ENCODE measurements around the gene TSPAN18.

TSPAN18 gene

DNA sequence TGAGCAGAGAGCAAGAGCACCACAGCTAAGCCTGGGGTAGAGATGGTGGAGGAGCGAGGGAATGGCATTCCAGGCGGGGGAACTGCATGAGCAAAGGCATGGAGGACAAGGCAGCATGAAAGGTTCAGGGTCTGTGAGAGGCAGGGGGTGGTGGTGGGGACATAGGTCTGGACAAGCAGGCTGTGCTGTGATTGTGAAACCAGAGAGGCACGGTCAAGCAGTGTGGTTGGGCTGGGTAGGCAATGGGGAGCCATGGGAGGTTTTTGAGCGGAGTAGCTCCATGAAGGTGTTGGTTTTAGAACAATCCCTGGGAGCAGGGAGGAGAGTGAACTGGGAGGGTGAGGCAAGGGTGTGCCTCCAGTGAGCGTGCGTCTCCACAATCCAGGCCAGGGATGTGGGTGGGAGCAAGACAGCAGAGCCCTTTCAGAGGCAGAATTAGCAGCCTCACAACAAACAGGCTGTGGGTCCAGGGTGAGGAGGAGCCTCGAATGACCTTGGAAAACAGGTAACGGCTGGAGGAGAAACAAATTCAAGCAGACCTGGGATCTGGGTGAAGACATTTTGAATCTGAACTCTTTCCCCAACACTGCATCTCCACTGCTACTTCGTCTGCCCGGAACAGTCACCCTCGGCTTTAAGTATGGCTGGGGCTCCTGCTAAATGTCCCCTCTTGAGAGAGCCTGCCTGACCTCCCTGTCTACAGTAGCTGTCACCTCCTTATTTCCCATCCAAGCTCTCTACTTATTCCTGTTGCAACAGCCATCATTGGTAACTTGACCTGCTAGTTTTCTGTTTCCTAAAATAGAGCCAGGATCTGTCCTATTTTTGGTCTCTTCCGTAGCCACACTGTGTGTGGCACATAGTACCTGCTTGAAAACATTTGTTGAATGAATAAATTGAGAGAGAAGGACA, 27.0 kb upstream of the TSPAN18 start:
- in situ Hi-C loops (cut with MboI; ENCODE audit: low sequenced_read_pairs, unreplicated experiment): no loop called here
- no peak for DNase-seq (ENCODE audit: low spot score)
- TF ChIP-seq, protein P1, sequence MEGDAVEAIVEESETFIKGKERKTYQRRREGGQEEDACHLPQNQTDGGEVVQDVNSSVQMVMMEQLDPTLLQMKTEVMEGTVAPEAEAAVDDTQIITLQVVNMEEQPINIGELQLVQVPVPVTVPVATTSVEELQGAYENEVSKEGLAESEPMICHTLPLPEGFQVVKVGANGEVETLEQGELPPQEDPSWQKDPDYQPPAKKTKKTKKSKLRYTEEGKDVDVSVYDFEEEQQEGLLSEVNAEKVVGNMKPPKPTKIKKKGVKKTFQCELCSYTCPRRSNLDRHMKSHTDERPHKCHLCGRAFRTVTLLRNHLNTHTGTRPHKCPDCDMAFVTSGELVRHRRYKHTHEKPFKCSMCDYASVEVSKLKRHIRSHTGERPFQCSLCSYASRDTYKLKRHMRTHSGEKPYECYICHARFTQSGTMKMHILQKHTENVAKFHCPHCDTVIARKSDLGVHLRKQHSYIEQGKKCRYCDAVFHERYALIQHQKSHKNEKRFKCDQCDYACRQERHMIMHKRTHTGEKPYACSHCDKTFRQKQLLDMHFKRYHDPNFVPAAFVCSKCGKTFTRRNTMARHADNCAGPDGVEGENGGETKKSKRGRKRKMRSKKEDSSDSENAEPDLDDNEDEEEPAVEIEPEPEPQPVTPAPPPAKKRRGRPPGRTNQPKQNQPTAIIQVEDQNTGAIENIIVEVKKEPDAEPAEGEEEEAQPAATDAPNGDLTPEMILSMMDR (IDR thresholded peaks at IDR 0.05; ENCODE audit: borderline replicate concordance, control extremely low read depth, extremely low read depth, insufficient read depth, missing control alignments): no peak

DNA sequence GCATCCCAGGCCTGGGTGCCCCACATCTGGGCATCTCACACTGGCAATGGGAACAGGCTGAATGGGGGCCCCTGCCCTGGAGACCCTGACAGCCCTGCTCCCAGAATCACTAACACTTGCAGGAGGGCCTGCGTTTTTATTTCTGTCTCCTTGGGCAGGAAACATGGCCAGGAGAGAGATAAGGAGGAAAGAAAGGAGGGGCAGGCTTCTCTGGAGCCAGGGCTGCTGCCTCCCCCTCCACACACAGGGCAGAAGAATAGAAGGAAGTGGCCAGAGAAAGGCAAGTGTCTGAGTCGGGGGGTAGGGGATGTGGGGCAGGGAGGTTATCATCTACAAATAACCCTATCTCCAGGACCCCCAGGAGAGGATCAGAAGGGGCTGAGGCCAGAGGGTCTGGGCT, 25.5 kb upstream of the TSPAN18 start:
- DNase-seq (ENCODE audit: low spot score): no peak
- in situ Hi-C loops (cut with MboI; ENCODE audit: low sequenced_read_pairs, unreplicated experiment): no loop called here
- TF ChIP-seq, protein P1 (IDR thresholded peaks at IDR 0.05; ENCODE audit: borderline replicate concordance, control extremely low read depth, extremely low read depth, insufficient read depth, missing control alignments): no peak

GRCh38 chr11:44702889-44703288, 23.9 kb upstream of the TSPAN18 start:
- DNase-seq (ENCODE audit: low spot score): no peak
- TF ChIP-seq, protein P1 (IDR thresholded peaks at IDR 0.05; ENCODE audit: borderline replicate concordance, control extremely low read depth, extremely low read depth, insufficient read depth, missing control alignments): no peak
- in situ Hi-C loops (cut with MboI; ENCODE audit: low sequenced_read_pairs, unreplicated experiment): no loop called here

- in situ Hi-C loops (cut with MboI; ENCODE audit: low sequenced_read_pairs, unreplicated experiment): no loop called here
- DNase-seq (ENCODE audit: low spot score): no peak
- TF ChIP-seq, protein P1 (IDR thresholded peaks at IDR 0.05; ENCODE audit: borderline replicate concordance, control extremely low read depth, extremely low read depth, insufficient read depth, missing control alignments): no peak
These were observed 19.7 kb upstream of the TSPAN18 start for GRCh38 chr11:44707094-44707493.

- DNase-seq (ENCODE audit: low spot score): no peak
- TF ChIP-seq, protein P1 (IDR thresholded peaks at IDR 0.05; ENCODE audit: borderline replicate concordance, control extremely low read depth, extremely low read depth, insufficient read depth, missing control alignments): no peak
- in situ Hi-C loops (cut with MboI; ENCODE audit: low sequenced_read_pairs, unreplicated experiment): no loop called here
These were observed 18.8 kb upstream of the TSPAN18 start for GRCh38 chr11:44708009-44708408.

GRCh38 chr11:44708523-44709280, 18.1 kb upstream of the TSPAN18 start:
- TF ChIP-seq, protein P1 (IDR thresholded peaks at IDR 0.05; ENCODE audit: borderline replicate concordance, control extremely low read depth, extremely low read depth, insufficient read depth, missing control alignments): no peak
- in situ Hi-C loops (cut with MboI; ENCODE audit: low sequenced_read_pairs, unreplicated experiment): no loop called here
- DNase-seq (ENCODE audit: low spot score): no peak

All from GM13976 (cell line).